HEK293 (cell line): ENCODE measurements around the gene HSD11B1.
A peak's percentile ranks its signal among the peaks of the same experiment; 100 is the strongest.

ENCODE experiments used
- AEBP2 ChIP-seq: fragments of 450-650 bp; formaldehyde crosslinking; IDR thresholded peaks from 2 replicates; pipeline ENCODE4 v1.5.1; 2016; ENCODE audit warnings: missing biosample characterization, missing genetic modification characterization, borderline replicate concordance
- BCL11A ChIP-seq: fragments of 450-650 bp; formaldehyde crosslinking; IDR thresholded peaks from 2 replicates; pipeline ENCODE4 v1.5.1; 2016; ENCODE audit warnings: low read depth, missing biosample characterization, missing genetic modification characterization
- BCL11B ChIP-seq: fragments of 450-650 bp; formaldehyde crosslinking; IDR thresholded peaks from 2 replicates; pipeline ENCODE4 v1.5.1; 2016; ENCODE audit warnings: low read depth, missing biosample characterization, missing genetic modification characterization
- GFI1B ChIP-seq: fragments of 450-650 bp; formaldehyde crosslinking; IDR thresholded peaks from 2 replicates; pipeline ENCODE4 v1.5.1; 2016; ENCODE audit warnings: missing biosample characterization, missing genetic modification characterization
- IKZF3 ChIP-seq: fragments of 450-650 bp; IDR thresholded peaks from 2 replicates; pipeline ENCODE4 v1.5.0; 2018; ENCODE audit warnings: missing biosample characterization, mild to moderate bottlenecking, missing genetic modification characterization, moderate library complexity
- PRDM10 ChIP-seq: fragments of 450-650 bp; formaldehyde crosslinking; IDR thresholded peaks from 2 replicates; pipeline ENCODE4 v1.5.1; 2016; ENCODE audit warnings: missing biosample characterization, missing genetic modification characterization
- RBAK ChIP-seq: fragments of 450-650 bp; formaldehyde crosslinking; IDR thresholded peaks from 2 replicates; pipeline ENCODE4 v1.5.1; 2016; ENCODE audit warnings: missing biosample characterization, missing genetic modification characterization
- SP2 ChIP-seq: fragments of 450-650 bp; formaldehyde crosslinking; IDR thresholded peaks from 2 replicates; pipeline ENCODE4 v1.5.1; 2016; ENCODE audit warnings: missing biosample characterization, missing genetic modification characterization
- SP7 ChIP-seq: fragments of 450-650 bp; formaldehyde crosslinking; IDR thresholded peaks from 2 replicates; pipeline ENCODE4 v1.5.1; 2016; ENCODE audit warnings: missing biosample characterization, missing genetic modification characterization
- TSHZ1 ChIP-seq: fragments of 450-650 bp; formaldehyde crosslinking; IDR thresholded peaks from 2 replicates; pipeline ENCODE4 v1.5.1; 2016; ENCODE audit warnings: missing biosample characterization, missing genetic modification characterization, borderline replicate concordance
- ZBTB17 ChIP-seq: fragments of 450-650 bp; formaldehyde crosslinking; IDR thresholded peaks from 2 replicates; pipeline ENCODE4 v1.5.1; 2016; ENCODE audit warnings: missing biosample characterization, missing genetic modification characterization
- ZNF121 ChIP-seq: fragments of 450-650 bp; formaldehyde crosslinking; IDR thresholded peaks from 2 replicates; pipeline ENCODE4 v1.5.1; 2016; ENCODE audit warnings: missing biosample characterization, missing genetic modification characterization
- ZNF174 ChIP-seq: fragments of 450-650 bp; formaldehyde crosslinking; IDR thresholded peaks from 2 replicates; pipeline ENCODE4 v1.5.0; 2017; ENCODE audit warnings: missing biosample characterization, mild to moderate bottlenecking, missing genetic modification characterization
- ZNF184 ChIP-seq: fragments of 450-650 bp; IDR thresholded peaks from 2 replicates; pipeline ENCODE4 v1.5.1; 2018; ENCODE audit warnings: missing biosample characterization, mild to moderate bottlenecking, missing genetic modification characterization
- ZNF19 ChIP-seq: fragments of 450-650 bp; formaldehyde crosslinking; IDR thresholded peaks from 2 replicates; pipeline ENCODE4; 2016; ENCODE audit warnings: missing biosample characterization, missing genetic modification characterization, low read depth
- ZNF221 ChIP-seq: fragments of 450-650 bp; formaldehyde crosslinking; IDR thresholded peaks from 2 replicates; pipeline ENCODE4 v1.5.1; 2017; ENCODE audit warnings: missing biosample characterization, missing genetic modification characterization, borderline replicate concordance
- ZNF239 ChIP-seq: fragments of 450-650 bp; formaldehyde crosslinking; IDR thresholded peaks from 2 replicates; pipeline ENCODE4 v1.5.1; 2016; ENCODE audit warnings: missing biosample characterization, missing genetic modification characterization
- ZNF354C ChIP-seq: fragments of 450-650 bp; formaldehyde crosslinking; IDR thresholded peaks from 2 replicates; pipeline ENCODE4 v1.5.1; 2016; ENCODE audit warnings: missing biosample characterization, missing genetic modification characterization, low read depth, borderline replicate concordance
- ZNF366 ChIP-seq: fragments of 450-650 bp; formaldehyde crosslinking; conservative IDR thresholded peaks from 2 replicates; pipeline ENCODE4 v1.5.1; 2016; ENCODE audit warnings: missing biosample characterization, missing genetic modification characterization
- ZNF37A ChIP-seq: fragments of 450-650 bp; IDR thresholded peaks from 2 replicates; pipeline ENCODE4 v1.5.1; 2018; ENCODE audit warnings: missing biosample characterization, missing genetic modification characterization
- ZNF398 ChIP-seq: fragments of 450-650 bp; formaldehyde crosslinking; IDR thresholded peaks from 2 replicates; pipeline ENCODE4 v1.5.1; 2017; ENCODE audit warnings: missing biosample characterization, missing genetic modification characterization
- ZNF639 ChIP-seq: fragments of 450-650 bp; formaldehyde crosslinking; IDR thresholded peaks from 2 replicates; pipeline ENCODE4 v1.5.1; 2016; ENCODE audit warnings: missing biosample characterization, missing genetic modification characterization
- ZNF777 ChIP-seq: fragments of 450-650 bp; formaldehyde crosslinking; IDR thresholded peaks from 2 replicates; pipeline ENCODE4 v1.5.1; 2017; ENCODE audit warnings: missing biosample characterization, missing genetic modification characterization, borderline replicate concordance
- ZNF837 ChIP-seq: fragments of 450-650 bp; formaldehyde crosslinking; IDR thresholded peaks from 2 replicates; pipeline ENCODE4 v1.5.1; 2016; ENCODE audit warnings: missing biosample characterization, missing genetic modification characterization
- ZSCAN23 ChIP-seq: fragments of 450-650 bp; formaldehyde crosslinking; IDR thresholded peaks from 2 replicates; pipeline ENCODE4 v1.5.1; 2016; ENCODE audit warnings: missing biosample characterization, missing genetic modification characterization
- ZSCAN5A ChIP-seq: fragments of 450-650 bp; formaldehyde crosslinking; IDR thresholded peaks from 2 replicates; pipeline ENCODE4 v1.5.1; 2016; ENCODE audit warnings: missing biosample characterization, missing genetic modification characterization

Gene HSD11B1

GRCh38 chr1:209692745-209693504 is 11.7 kb upstream of the HSD11B1 start (continued):
- TF ChIP-seq ZNF398 (no peak), ZNF639 (no peak), RBAK (tag by site-specific recombination) (no peak), ZNF837 (tag by site-specific recombination) (no peak), IKZF3 (tag by site-specific recombination) (no peak), AEBP2 (tag by site-specific recombination) (no peak), ZNF184 (0 out of 2 replicates have a peak, but pooled peaks have one; percentile 6), BCL11A (tag by site-specific recombination) (no peak), ZNF37A (tag by site-specific recombination) (no peak), GFI1B (no peak), ZNF121 (tag by site-specific recombination) (no peak), ZNF174 (tag by site-specific recombination) (no peak), ZNF366 (peak; percentile 52), SP2 (tag by site-specific recombination) (no peak), ZNF19 (tag by site-specific recombination) (no peak), PRDM10 (0 out of 2 replicates have a peak, but pooled peaks have one; percentile 32), ZNF354C (no peak), ZNF777 (tag by site-specific recombination) (no peak), ZNF239 (no peak), BCL11B (no peak), ZSCAN23 (tag by site-specific recombination) (no peak), ZBTB17 (tag by site-specific recombination) (0 out of 2 replicates have a peak, but pooled peaks have one; percentile 13), TSHZ1 (tag by site-specific recombination) (no peak), ZNF221 (no peak), ZSCAN5A (tag by site-specific recombination) (no peak), SP7 (tag by site-specific recombination) (no peak)
